Stomach (tissue), 9 donors: ENCODE measurements around the gene LNX1. TPM values are rescaled to one million over a fixed set of nuclear protein-coding genes. Genes with fewer than 3 reads are reported as not detected.

Experiments used
- DNase-seq, 2 donors: peaks; one replicate each; pipeline versions ENCODE4 v3.0.0 to v3.0.0-alpha.2; 2013 to 2019
- H3K27ac ChIP-seq, 5 donors: fragments of 200-600 bp in 4 of 5; sonication (generic) in 4 of 5; one replicate each; pipeline ENCODE4 v1.5.1; 2013 to 2019; ENCODE audit warnings: mild to moderate bottlenecking in 1 of 5, moderate library complexity in 1 of 5
- H3K27me3 ChIP-seq, 3 donors: fragments of 200-600 bp; sonication (generic); one replicate each; pipeline ENCODE4 v1.5.1; 2017 to 2019; ENCODE audit warnings: mixed run types in 1 of 3
- H3K36me3 ChIP-seq, 4 donors: fragments of 200-600 bp; sonication (generic); 1 replicate in 3 of 4; 2 replicates in 1 of 4; pipeline ENCODE4 v1.5.1; 2016 to 2019
- H3K4me1 ChIP-seq, 4 donors: fragments of 200-600 bp; sonication (generic); one replicate each; pipeline ENCODE4 v1.5.1; 2016 to 2019
- H3K4me3 ChIP-seq, 4 donors: fragments of 200-600 bp; sonication (generic) in 3 of 4; one replicate each; pipeline ENCODE4 v1.5.1; 2016 to 2019; ENCODE audit warnings: mild to moderate bottlenecking in 1 of 4
- H3K9me3 ChIP-seq, 4 donors: fragments of 200-600 bp; sonication (generic); one replicate each; pipeline ENCODE4 v1.5.1; 2016 to 2019
- EP300 ChIP-seq: sonication (generic); formaldehyde crosslinking; IDR thresholded peaks from one replicate; pipeline ENCODE4 v1.6.1; 2017; ENCODE audit warnings: antibody characterized with exemption
- POLR2A ChIP-seq, 4 donors: fragments of 450-650 bp; IDR thresholded peaks; one replicate each; pipeline ENCODE4 v1.6.1; 2016; ENCODE audit warnings: antibody characterized with exemption in 4 of 4, control low read depth in 2 of 4, mild to moderate bottlenecking in 1 of 4, moderate library complexity in 1 of 4
- POLR2AphosphoS5 ChIP-seq, 3 donors: sonication (generic); formaldehyde crosslinking; IDR thresholded peaks; one replicate each; pipeline ENCODE4 v1.6.1; 2016; ENCODE audit warnings: antibody characterized with exemption in 3 of 3
- WGBS, 5 donors: extraction: QIAGEN DNeasy Blood & Tissue Kit in 3 of 5; methylation state at CpG; one replicate each; pipeline versions ENCODE4 v1.1.5 to v1.1.7; 2013 to 2018; 5-methylcytosine and 5-hydroxymethylcytosine counted together
- intact Hi-C: fragments of 100-400 bp; cut with DNase I; formaldehyde crosslinking; loops from one replicate; pipeline ENCODE4 v1.15.1; 2023; ENCODE audit warnings: low total_unique reads
- polyA plus RNA-seq, 3 donors: library from polyadenylated mRNA; stranded (reverse); fragments of 200-250 nt; gene quantifications; one replicate each; pipeline ENCODE4 v1.2.3, GENCODE V29; 2013
- total RNA-seq, 5 donors: library from RNA; depleted of rRNA; stranded (reverse); fragments of >200 nt; gene quantifications; one replicate each; pipeline versions ENCODE4 v1.1.0 to v1.2.3, GENCODE V29; 2014 to 2016
- TF ChIP-seq, protein P1 (sequence below), 7 experiments: fragments of 450-650 bp in 4 of 7; fragments of 200-600 bp in 3 of 7; sonication (generic) in 3 of 7; IDR thresholded peaks; one replicate each; pipeline ENCODE4 v1.5.1; 2016 to 2019; ENCODE audit warnings: antibody characterized with exemption in 7 of 7, control low read depth in 2 of 7, mild to moderate bottlenecking in 1 of 7
- donor health status: healthy with polysubstance abuse.
- donor health status: Bipolar disorder and iron deficiency.
- donor health status: healthy.

LNX1 gene
- total and polyA plus RNA-seq, 8 donors, result 5.4 to 30.9 (median 11.6) TPM

DNA sequence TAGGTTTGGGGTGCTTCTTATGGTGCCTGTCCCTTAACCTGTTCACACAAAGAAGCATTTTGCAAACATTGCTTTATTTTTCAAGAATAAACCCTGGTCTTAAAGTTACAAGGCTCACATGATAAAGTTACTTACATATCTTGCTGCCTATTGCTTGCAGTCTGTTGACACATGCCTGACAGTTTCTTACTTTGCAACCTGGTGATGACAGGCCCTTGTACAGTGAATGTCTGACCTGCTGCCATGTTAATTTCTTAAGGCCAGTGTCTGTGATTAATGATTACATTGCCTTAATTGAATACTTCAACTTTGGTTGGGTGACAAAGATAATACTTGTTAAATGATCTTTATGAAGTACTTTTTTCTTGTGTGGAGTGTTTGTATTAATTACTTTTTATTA, 163.9 kb downstream of the LNX1 start:
- Histone ChIP-seq H3K4me1 (peaks cover 0 to 10% (median 0%) of the 10 kb centered on the region in 4 donors), H3K27ac (no peak overlapping the region), H3K9me3 (no peaks in the 10 kb centered on the region), H3K36me3 (peaks cover 7 to 59% (median 54%) of the 10 kb centered on the region in 4 donors), H3K27me3 (no peaks in the 10 kb centered on the region), H3K4me3 (no peak overlapping the region)
- DNase-seq, result no peak
- intact Hi-C loops, result no loop called here
- no peak for TF ChIP-seq POLR2AphosphoS5 (IDR thresholded peaks at IDR 0.05)
- TF ChIP-seq POLR2A (IDR thresholded peaks at IDR 0.05), result no peak
- TF ChIP-seq, protein P1, sequence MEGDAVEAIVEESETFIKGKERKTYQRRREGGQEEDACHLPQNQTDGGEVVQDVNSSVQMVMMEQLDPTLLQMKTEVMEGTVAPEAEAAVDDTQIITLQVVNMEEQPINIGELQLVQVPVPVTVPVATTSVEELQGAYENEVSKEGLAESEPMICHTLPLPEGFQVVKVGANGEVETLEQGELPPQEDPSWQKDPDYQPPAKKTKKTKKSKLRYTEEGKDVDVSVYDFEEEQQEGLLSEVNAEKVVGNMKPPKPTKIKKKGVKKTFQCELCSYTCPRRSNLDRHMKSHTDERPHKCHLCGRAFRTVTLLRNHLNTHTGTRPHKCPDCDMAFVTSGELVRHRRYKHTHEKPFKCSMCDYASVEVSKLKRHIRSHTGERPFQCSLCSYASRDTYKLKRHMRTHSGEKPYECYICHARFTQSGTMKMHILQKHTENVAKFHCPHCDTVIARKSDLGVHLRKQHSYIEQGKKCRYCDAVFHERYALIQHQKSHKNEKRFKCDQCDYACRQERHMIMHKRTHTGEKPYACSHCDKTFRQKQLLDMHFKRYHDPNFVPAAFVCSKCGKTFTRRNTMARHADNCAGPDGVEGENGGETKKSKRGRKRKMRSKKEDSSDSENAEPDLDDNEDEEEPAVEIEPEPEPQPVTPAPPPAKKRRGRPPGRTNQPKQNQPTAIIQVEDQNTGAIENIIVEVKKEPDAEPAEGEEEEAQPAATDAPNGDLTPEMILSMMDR (IDR thresholded peaks at IDR 0.05), result no peak
- no peak for TF ChIP-seq EP300

DNA sequence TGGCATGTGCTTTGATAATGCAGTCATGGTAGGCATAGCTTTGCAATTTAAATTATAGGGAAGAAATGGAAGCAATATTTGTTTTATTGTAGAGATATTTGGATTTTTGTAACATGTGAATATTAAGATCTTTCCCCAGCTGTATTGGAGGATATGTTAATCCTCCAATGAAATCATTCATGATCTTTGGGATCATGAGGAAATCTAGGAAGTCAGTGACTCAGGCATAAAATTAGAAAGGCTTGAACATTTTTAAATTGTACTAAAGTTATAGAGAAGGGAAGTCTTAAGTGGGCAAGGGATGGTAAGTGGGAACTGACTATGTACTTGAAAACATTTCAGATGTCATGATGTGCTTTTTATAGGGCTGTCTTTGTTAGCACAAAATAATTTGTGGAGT, 167.0 kb downstream of the LNX1 start:
- intact Hi-C loops, result no loop called here
- Histone ChIP-seq H3K36me3 (peaks cover 4 to 36% (median 31%) of the 10 kb centered on the region in 4 donors), H3K9me3 (no peaks in the 10 kb centered on the region), H3K4me3 (no peak overlapping the region), H3K27me3 (no peaks in the 10 kb centered on the region), H3K4me1 (peaks cover 0 to 10% (median 0%) of the 10 kb centered on the region in 4 donors), H3K27ac (no peak overlapping the region)
- TF ChIP-seq, protein P1 (IDR thresholded peaks at IDR 0.05), result no peak
- TF ChIP-seq POLR2A (IDR thresholded peaks at IDR 0.05), result no peak
- no peak for TF ChIP-seq POLR2AphosphoS5 (IDR thresholded peaks at IDR 0.05)
- no peak for TF ChIP-seq EP300
- no peak for DNase-seq

DNA sequence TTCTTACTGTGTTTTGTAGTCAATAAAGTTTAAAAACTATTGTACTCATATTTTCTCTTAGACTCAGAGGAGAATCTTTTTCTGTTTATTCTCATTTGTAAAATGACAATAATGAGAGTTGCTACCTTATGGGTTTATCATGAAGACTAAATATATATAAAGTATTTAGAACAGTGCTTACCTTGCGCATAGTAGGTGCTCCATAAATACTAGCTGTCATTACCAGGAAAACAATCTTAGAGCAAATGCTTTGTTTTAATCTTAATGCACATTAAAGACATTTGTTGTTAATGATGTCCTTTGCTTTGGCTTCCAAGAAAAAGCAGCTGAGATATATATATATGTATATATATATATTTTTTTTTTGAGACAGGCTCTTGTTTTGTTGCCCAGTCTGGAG, 168.9 kb downstream of the LNX1 start:
- intact Hi-C loops, result no loop called here
- Histone ChIP-seq H3K9me3 (no peaks in the 10 kb centered on the region), H3K36me3 (peaks cover 0 to 17% (median 12%) of the 10 kb centered on the region in 4 donors), H3K27me3 (no peaks in the 10 kb centered on the region), H3K4me1 (peaks cover 0 to 10% (median 0%) of the 10 kb centered on the region in 4 donors), H3K27ac (no peak overlapping the region), H3K4me3 (no peak overlapping the region)
- DNase-seq, result no peak
- WGBS, 5 donors, result 96 to 100% (median 99%) methylated on average over 1 of the region's 1 CpG
- TF ChIP-seq, protein P1 (IDR thresholded peaks at IDR 0.05), result no peak
- no peak for TF ChIP-seq POLR2AphosphoS5 (IDR thresholded peaks at IDR 0.05)
- TF ChIP-seq POLR2A (IDR thresholded peaks at IDR 0.05), result no peak
- no peak for TF ChIP-seq EP300

DNA sequence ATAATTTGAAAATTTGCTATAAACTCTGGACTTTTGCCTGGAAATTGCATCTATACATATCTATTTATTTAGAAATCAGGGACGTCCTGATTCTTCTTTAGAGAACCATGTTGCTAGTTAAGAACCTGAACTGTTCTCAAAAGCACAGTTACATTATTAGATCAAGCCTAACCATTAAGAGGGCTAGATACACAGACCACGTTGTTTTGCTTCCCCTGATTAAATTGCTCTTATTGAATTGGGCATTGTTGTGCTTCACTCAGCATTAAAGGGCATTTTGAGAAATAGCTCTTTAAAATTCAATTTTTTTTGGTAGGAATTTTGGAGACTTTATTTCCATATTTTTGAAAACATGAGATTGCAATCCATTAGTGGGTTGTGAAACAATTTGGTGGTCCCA, 169.5 kb downstream of the LNX1 start:
- Histone ChIP-seq H3K36me3 (peaks cover 0 to 11% (median 8%) of the 10 kb centered on the region in 4 donors), H3K4me1 (peaks cover 0 to 8% (median 0%) of the 10 kb centered on the region in 4 donors), H3K4me3 (no peak overlapping the region), H3K9me3 (no peaks in the 10 kb centered on the region), H3K27me3 (no peaks in the 10 kb centered on the region), H3K27ac (no peak overlapping the region)
- intact Hi-C loops, result no loop called here
- DNase-seq, result peak in 1 of 2 donors; percentile 2
- TF ChIP-seq POLR2AphosphoS5 (IDR thresholded peaks at IDR 0.05), result no peak
- no peak for TF ChIP-seq EP300
- TF ChIP-seq POLR2A (IDR thresholded peaks at IDR 0.05), result no peak
- TF ChIP-seq, protein P1 (IDR thresholded peaks at IDR 0.05), result no peak
- 90 to 94% (median 93%) methylated on average over 2 of the region's 2 CpGs for WGBS, 5 donors
